Adrenal gland (tissue), 12 donors: ENCODE measurements around the gene DIAPH1. TPM values are rescaled to one million over a fixed set of nuclear protein-coding genes. Genes with fewer than 3 reads are reported as not detected.
"Not testable (repeated sequence)": the region's sequence is repeated elsewhere in the genome, so short reads cannot be mapped to it uniquely, and the experiment has no call there.

ENCODE experiments used
- DNase-seq, 7 donors: peaks; one replicate each; pipeline ENCODE4 v3.0.0-alpha.2; 2019 to 2020
- H3K27ac ChIP-seq, 5 donors: fragments of 200-600 bp; sonication (generic) in 4 of 5; 1 replicate in 3 of 5; 2 replicates in 2 of 5; pipeline versions ENCODE4 v1.5.1 to v1.8.0; 2016 to 2020; ENCODE audit warnings: mild to moderate bottlenecking in 1 of 5
- H3K27me3 ChIP-seq: fragments of 200-600 bp; 2 replicates; pipeline ENCODE4 v1.8.0; 2021
- H3K36me3 ChIP-seq, 2 donors: fragments of 200-600 bp; replicated peaks in 1 of 2; 1 replicate in 1 of 2; 2 replicates in 1 of 2; pipeline versions ENCODE4 v1.5.1 to v1.8.0; 2018 to 2022
- H3K4me1 ChIP-seq, 2 donors: fragments of 200-600 bp; replicated peaks in 1 of 2; 1 replicate in 1 of 2; 2 replicates in 1 of 2; pipeline versions ENCODE4 v1.5.1 to v1.8.0; 2018 to 2021
- H3K4me3 ChIP-seq, 4 donors: fragments of 200-600 bp; sonication (generic) in 3 of 4; one replicate each; pipeline ENCODE4 v1.5.1; 2016 to 2018
- H3K9me3 ChIP-seq, 3 donors: fragments of 200-600 bp; sonication (generic) in 1 of 3; replicated peaks in 1 of 3; 1 replicate in 2 of 3; 2 replicates in 1 of 3; pipeline versions ENCODE4 v1.5.1 to v1.8.0; 2016 to 2021
- POLR2A ChIP-seq, 2 donors: fragments of 450-650 bp; IDR thresholded peaks; one replicate each; pipeline ENCODE4 v1.6.1; 2017; ENCODE audit warnings: antibody characterized with exemption in 2 of 2, mild to moderate bottlenecking in 2 of 2, moderate library complexity in 1 of 2
- WGBS, 4 donors: extraction: QIAGEN DNeasy Blood & Tissue Kit in 2 of 4; methylation state at CpG; one replicate each; pipeline versions ENCODE4 v1.1.5 to v1.1.7; 2013 to 2017; 5-methylcytosine and 5-hydroxymethylcytosine counted together
- intact Hi-C, 2 donors: fragments of 100-400 bp; cut with DNase I; formaldehyde crosslinking; loops; one replicate each; pipeline versions ENCODE4 v1.14.1 to v1.15.0; 2022 to 2023
- polyA plus RNA-seq, 3 donors: library from polyadenylated mRNA; stranded (reverse); fragments of 200-250 nt in 2 of 3; fragments of 350-450 nt in 1 of 3; fragmentation: Illumina TruSeq in 1 of 3; extraction: RNeasy Lipid Tissue Mini Kit (QIAGEN cat#74804) in 1 of 3; gene quantifications; one replicate each; pipeline ENCODE4 v1.2.3, GENCODE V29; 2013 to 2014
- total RNA-seq, 9 donors: library from RNA; depleted of rRNA in 4 of 9; stranded (reverse); fragments of >200 nt in 4 of 9; fragments of 120-200 nt in 1 of 9; fragmentation: NEBNext Ultra II Directional in 1 of 9; extraction: Animal tissue kit (Norgen Biotek cat#: 25700) in 1 of 9; gene quantifications; one replicate each; pipeline versions ENCODE4 v1.1.0 to v1.2.4, GENCODE V29; 2013 to 2023
- TF ChIP-seq, protein P1 (sequence below), 6 experiments: fragments of 450-650 bp in 4 of 6; fragments of 200-600 bp in 2 of 6; sonication (generic) in 1 of 6; IDR thresholded peaks; 1 replicate in 5 of 6; 2 replicates in 1 of 6; pipeline versions ENCODE4 v1.5.1 to v1.8.0; 2016 to 2021; ENCODE audit warnings: antibody characterized with exemption in 6 of 6, mild to moderate bottlenecking in 2 of 6, moderate library complexity in 1 of 6
- donor health status: healthy with polysubstance abuse.
- donor health status: Bipolar disorder and iron deficiency.
- donor health status: DM: yes; HTN: yes; CAD: no.
- donor health status: DM: no; HTN: no; CAD: no.
- donor health status: DM: no; HTN: no; CAD: no.
- donor health status: DM: yes; HTN: yes; CAD: no.

The DIAPH1 gene
- total and polyA plus RNA-seq, 12 donors = 17.8 to 91.2 (median 48.8) TPM

DNA sequence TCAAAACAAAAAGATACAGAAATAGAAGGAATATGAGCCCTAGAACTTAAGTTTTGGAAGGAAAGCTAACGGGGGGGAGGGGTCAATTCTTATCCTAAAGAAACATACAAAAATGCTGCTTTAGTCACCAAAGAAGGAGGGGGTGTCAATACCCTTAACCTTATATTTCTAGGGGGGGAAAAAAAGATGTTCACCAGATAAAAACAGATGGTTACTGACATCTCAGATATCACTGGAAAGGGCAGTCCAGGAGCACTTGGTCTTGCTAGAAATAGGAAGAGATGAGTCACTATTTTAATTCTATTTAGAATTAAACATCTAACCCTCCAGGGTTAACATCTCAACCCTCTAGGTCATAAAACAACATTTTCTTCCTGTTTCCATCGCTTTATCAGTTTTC, 1.7 kb downstream of the DIAPH1 start:
- DNase-seq = no peak
- Histone ChIP-seq H3K4me1 (peaks cover 13 to 29% of the 10 kb centered on the region in 2 donors), H3K36me3 (peaks cover 0 to 24% of the 10 kb centered on the region in 2 donors), H3K27me3 (no peaks in the 10 kb centered on the region), H3K4me3 (peak overlapping the region in 1 of 4 donors; percentile 55), H3K27ac (peak overlapping the region; percentile 82 to 92 (median 92)), H3K9me3 (no peaks in the 10 kb centered on the region)
- TF ChIP-seq, protein P1, sequence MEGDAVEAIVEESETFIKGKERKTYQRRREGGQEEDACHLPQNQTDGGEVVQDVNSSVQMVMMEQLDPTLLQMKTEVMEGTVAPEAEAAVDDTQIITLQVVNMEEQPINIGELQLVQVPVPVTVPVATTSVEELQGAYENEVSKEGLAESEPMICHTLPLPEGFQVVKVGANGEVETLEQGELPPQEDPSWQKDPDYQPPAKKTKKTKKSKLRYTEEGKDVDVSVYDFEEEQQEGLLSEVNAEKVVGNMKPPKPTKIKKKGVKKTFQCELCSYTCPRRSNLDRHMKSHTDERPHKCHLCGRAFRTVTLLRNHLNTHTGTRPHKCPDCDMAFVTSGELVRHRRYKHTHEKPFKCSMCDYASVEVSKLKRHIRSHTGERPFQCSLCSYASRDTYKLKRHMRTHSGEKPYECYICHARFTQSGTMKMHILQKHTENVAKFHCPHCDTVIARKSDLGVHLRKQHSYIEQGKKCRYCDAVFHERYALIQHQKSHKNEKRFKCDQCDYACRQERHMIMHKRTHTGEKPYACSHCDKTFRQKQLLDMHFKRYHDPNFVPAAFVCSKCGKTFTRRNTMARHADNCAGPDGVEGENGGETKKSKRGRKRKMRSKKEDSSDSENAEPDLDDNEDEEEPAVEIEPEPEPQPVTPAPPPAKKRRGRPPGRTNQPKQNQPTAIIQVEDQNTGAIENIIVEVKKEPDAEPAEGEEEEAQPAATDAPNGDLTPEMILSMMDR (IDR thresholded peaks at IDR 0.05) = no peak
- no peak for TF ChIP-seq POLR2A (IDR thresholded peaks at IDR 0.05)
- WGBS, 4 donors = 30 to 40% (median 34%) methylated on average over 2 of the region's 2 CpGs
- intact Hi-C loops = no loop called here

- Histone ChIP-seq H3K9me3 (no peaks in the 10 kb centered on the region), H3K27me3 (no peaks in the 10 kb centered on the region), H3K36me3 (peaks cover 0 to 14% of the 10 kb centered on the region in 2 donors), H3K4me1 (peaks cover 13 to 29% of the 10 kb centered on the region in 2 donors), H3K4me3 (no peak overlapping the region), H3K27ac (peak overlapping the region in 2 of 5 donors; percentile 92)
- DNase-seq = no peak
- TF ChIP-seq POLR2A (IDR thresholded peaks at IDR 0.05) = no peak
- TF ChIP-seq, protein P1 (IDR thresholded peaks at IDR 0.05) = no peak
- intact Hi-C loops = no loop called here
- 65 to 74% (median 73%) methylated on average over 9 of the region's 9 CpGs for WGBS, 4 donors
Measured at GRCh38 chr5:141615991-141616720, 2.6 kb downstream of the DIAPH1 start.

DNA sequence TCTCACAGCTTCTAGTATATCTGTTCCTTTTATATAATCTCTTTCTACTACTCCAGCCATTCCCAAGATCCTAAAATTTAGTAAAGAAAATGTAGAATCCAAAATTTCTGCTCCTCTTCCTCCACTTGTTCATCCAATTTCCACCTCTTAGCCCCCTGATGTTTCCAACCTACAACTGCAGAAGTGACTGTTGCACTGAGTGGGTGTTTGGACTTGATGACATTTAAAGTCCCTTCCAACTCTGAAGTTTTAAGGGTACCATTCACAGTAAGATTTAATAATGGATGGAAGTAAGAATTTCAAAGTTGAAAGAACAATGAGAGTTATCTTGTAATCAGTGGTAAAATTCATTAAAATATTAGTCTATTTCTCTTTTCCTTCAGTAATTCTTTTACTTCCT, 5.5 kb downstream of the DIAPH1 start:
- no peak overlapping the region for H3K4me3 ChIP-seq
- TF ChIP-seq, protein P1 (IDR thresholded peaks at IDR 0.05) = no peak
- TF ChIP-seq POLR2A (IDR thresholded peaks at IDR 0.05) = no peak
- DNase-seq = no peak
- no peaks in the 10 kb centered on the region for H3K9me3 ChIP-seq
- H3K27me3 ChIP-seq = no peaks in the 10 kb centered on the region
- intact Hi-C loops = no loop called here
- H3K27ac ChIP-seq = no peak overlapping the region
- H3K36me3 ChIP-seq = no peaks in the 10 kb centered on the region
- peaks cover 13 to 23% of the 10 kb centered on the region in 2 donors for H3K4me1 ChIP-seq

DNA sequence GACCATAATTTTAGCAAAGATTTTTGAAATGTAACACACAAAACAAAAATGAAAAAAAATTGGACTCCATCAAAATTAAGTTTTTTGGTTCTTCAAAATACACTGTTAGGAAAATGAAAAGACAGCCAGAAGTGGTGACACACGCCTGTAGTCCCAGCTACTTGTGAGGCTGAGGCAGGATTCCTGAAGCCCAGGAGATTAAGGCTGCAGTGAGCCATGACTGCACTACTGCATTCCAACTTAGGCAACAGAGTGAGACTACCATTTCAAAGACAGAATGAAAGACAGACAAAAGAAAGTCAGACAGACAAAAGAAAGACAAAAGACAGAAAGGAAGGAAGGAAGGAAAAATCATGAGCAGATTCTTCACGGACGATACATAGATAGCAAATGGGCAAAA, 7.5 kb downstream of the DIAPH1 start:
- TF ChIP-seq, protein P1 (IDR thresholded peaks at IDR 0.05) = no peak
- Histone ChIP-seq H3K9me3 (no peaks in the 10 kb centered on the region), H3K36me3 (no peaks in the 10 kb centered on the region), H3K4me3 (no peak overlapping the region), H3K4me1 (peaks cover 0 to 21% of the 10 kb centered on the region in 2 donors), H3K27ac (no peak overlapping the region), H3K27me3 (no peaks in the 10 kb centered on the region)
- 86 to 97% (median 93%) methylated on average over 3 of the region's 3 CpGs for WGBS, 4 donors
- intact Hi-C loops = no loop called here
- DNase-seq = no peak

GRCh38 chr5:141609921-141610320, 8.9 kb downstream of the DIAPH1 start:
- H3K27me3 ChIP-seq, H3K36me3 ChIP-seq, DNase-seq, H3K9me3 ChIP-seq, H3K27ac ChIP-seq, intact Hi-C loops, H3K4me3 ChIP-seq: not testable (repeated sequence)
- H3K4me1 ChIP-seq = peaks cover 0 to 27% of the 10 kb centered on the region in 2 donors
- WGBS, 4 donors = 95 to 99% (median 97%) methylated on average over 7 of the region's 7 CpGs
